ENCODE data around the gene AFF1. TPM values are rescaled to one million over a fixed set of nuclear protein-coding genes. Genes with fewer than 3 reads are reported as not detected.

The AFF1 gene
- total and polyA plus RNA-seq, 7 donors = 7.2 to 100 (median 61.7) TPM

- Histone ChIP-seq H3K27ac (peak overlapping the region in 1 of 4 donors; percentile 16), H3K4me1 (peaks cover 0 to 37% (median 28%) of the 10 kb centered on the region in 4 donors)
- intact Hi-C loops (cut with DNase I) = no loop called here
Observed at GRCh38 chr4:86970447-86971354, 35.9 kb downstream of the AFF1 start.

DNA sequence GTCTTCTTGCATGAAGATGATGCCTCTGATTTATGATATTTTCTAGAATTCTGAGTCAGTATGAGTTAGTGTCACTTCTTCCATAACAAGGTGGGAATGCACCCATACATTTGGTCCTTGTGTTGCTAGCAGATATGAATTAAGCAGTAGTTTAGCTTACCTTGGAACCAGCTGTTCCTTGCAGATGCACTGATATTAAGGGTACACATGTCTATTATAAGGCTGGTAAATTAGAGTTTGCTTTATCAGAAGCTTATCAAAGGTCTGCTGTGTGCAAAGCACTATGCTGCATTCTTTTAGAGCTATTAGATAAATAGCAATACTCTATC lies 36.5 kb downstream of the AFF1 start:
- H3K27ac ChIP-seq = no peak overlapping the region
- peaks cover 0 to 37% (median 28%) of the 10 kb centered on the region in 4 donors for H3K4me1 ChIP-seq

More at GRCh38 chr4:86970447-86971354, 35.9 kb downstream of the AFF1 start:
- no peak for DNase-seq
- Histone ChIP-seq H3K27me3 (no peaks in the 10 kb centered on the region), H3K4me3 (no peak overlapping the region), H3K9me3 (no peaks in the 10 kb centered on the region), H3K36me3 (no peaks in the 10 kb centered on the region)
- TF ChIP-seq POLR2AphosphoS5 (IDR thresholded peaks at IDR 0.05) (no peak), CTCF (IDR thresholded peaks at IDR 0.05) (no peak)
- 68 to 71% methylated on average over 8 of the region's 8 CpGs for WGBS, 2 donors

DNA sequence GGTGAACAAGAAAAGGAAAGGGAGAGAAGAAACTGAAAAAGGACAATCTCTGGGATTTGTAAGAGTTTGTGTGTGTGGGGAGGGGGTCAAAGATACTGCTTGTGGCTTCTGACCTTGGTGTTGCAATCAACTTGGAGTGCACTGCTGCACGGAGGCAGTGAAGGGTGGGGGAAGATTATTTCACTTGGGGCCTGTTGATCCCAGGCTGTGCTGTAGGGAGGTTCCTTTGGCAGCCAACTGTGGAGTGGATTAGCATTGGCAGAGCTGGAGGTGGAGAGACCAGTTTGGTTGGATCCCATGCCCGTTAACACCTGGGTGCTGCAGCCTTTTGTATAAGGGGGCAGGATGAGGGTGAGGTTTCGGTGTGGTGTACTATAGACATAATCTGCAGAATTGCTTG lies 38.2 kb downstream of the AFF1 start:
- Histone ChIP-seq H3K27me3 (no peaks in the 10 kb centered on the region), H3K36me3 (no peaks in the 10 kb centered on the region), H3K4me3 (no peak overlapping the region), H3K9me3 (no peaks in the 10 kb centered on the region), H3K27ac (no peak overlapping the region), H3K4me1 (peaks cover 0 to 41% (median 27%) of the 10 kb centered on the region in 4 donors)
- no peak for TF ChIP-seq POLR2A (IDR thresholded peaks at IDR 0.05)
- TF ChIP-seq EP300 (IDR thresholded peaks at IDR 0.05) = no peak
- no peak for TF ChIP-seq POLR2AphosphoS5 (IDR thresholded peaks at IDR 0.05)
- TF ChIP-seq CTCF (IDR thresholded peaks at IDR 0.05) = no peak
- intact Hi-C loops (cut with DNase I) = no loop called here
- DNase-seq = no peak
- WGBS, 2 donors = 18 to 56% methylated on average over 3 of the region's 3 CpGs

More for the DNA sequence above, 36.5 kb downstream of the AFF1 start:
- Histone ChIP-seq H3K27me3 (no peaks in the 10 kb centered on the region), H3K36me3 (no peaks in the 10 kb centered on the region), H3K4me3 (no peak overlapping the region), H3K9me3 (no peaks in the 10 kb centered on the region)
- intact Hi-C loops (cut with DNase I) = no loop called here
- no peak for DNase-seq
- TF ChIP-seq EP300 (IDR thresholded peaks at IDR 0.05) (no peak), CTCF (IDR thresholded peaks at IDR 0.05) (no peak), POLR2AphosphoS5 (IDR thresholded peaks at IDR 0.05) (no peak), POLR2A (IDR thresholded peaks at IDR 0.05) (no peak)

GRCh38 chr4:86973668-86974067 lies 38.9 kb downstream of the AFF1 start:
- DNase-seq = no peak
- H3K4me3 ChIP-seq = no peak overlapping the region
- H3K27ac ChIP-seq = no peak overlapping the region
- 22 to 64% methylated on average over 4 of the region's 4 CpGs for WGBS, 2 donors
- no peaks in the 10 kb centered on the region for H3K36me3 ChIP-seq
- H3K27me3 ChIP-seq = no peaks in the 10 kb centered on the region
- intact Hi-C loops (cut with DNase I) = no loop called here
- peaks cover 0 to 41% (median 27%) of the 10 kb centered on the region in 4 donors for H3K4me1 ChIP-seq
- H3K9me3 ChIP-seq = no peaks in the 10 kb centered on the region
- TF ChIP-seq EP300 (IDR thresholded peaks at IDR 0.05) (no peak), POLR2A (IDR thresholded peaks at IDR 0.05) (no peak), POLR2AphosphoS5 (IDR thresholded peaks at IDR 0.05) (no peak), CTCF (IDR thresholded peaks at IDR 0.05) (no peak)
